ENCODE measurements around the gene C15orf61. TPM values are rescaled to one million over a fixed set of nuclear protein-coding genes. Genes with fewer than 3 reads are reported as not detected.

Gene C15orf61
- 6.7 TPM for polyA plus RNA-seq (2013)

DNA sequence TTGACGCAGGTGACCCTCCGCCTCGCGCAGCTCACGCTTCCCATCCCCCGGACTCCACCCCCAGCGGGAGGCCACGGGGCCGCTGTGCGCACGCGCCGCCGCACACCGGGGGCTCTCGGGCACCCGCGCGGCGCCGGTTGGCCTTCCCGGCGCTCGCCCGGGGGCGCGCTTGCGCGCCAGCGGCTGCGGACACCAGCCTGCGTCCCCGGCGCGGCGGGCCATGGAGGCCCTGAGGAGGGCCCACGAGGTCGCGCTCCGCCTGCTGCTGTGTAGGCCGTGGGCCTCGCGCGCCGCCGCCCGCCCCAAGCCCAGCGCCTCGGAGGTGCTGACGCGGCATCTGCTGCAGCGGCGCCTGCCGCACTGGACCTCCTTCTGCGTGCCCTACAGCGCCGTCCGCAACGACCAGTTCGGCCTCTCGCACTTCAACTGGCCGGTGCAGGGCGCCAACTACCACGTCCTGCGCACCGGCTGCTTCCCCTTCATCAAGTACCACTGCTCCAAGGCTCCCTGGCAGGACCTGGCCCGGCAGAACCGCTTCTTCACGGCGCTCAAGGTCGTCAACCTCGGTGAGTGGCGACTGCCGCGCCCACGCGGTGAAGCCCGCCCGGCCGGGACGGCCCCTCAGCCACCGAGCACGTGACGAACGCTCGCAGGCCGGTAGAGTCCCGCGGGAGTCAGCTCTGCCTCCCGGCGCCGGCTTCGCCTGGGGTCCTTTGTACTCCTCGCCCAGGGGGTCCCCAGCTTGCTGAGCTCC is at the start of gene C15orf61:
C15orf61 (plus strand) TSS at position 103 of the 754 bp plus-strand sequence; CDS start at position 221, 118 bp downstream.
- 0% methylated on average over 87 of the region's 94 CpGs for WGBS (ENCODE audit: insufficient coverage)
- peak within 1 kb of the TSS; percentile 54 to 89 (median 78) for H3K4me3 ChIP-seq (ENCODE audit: control insufficient read depth in 1 of 7, extremely low read depth in 1 of 7, insufficient read depth in 4 of 7, low read depth in 2 of 7, low read length in 6 of 7)
- H3K27ac ChIP-seq (ENCODE audit: insufficient read depth in 1 of 2, low read depth in 1 of 2, low read length in 2 of 2, poor library complexity in 1 of 2, severe bottlenecking in 2 of 2), result peak within 1 kb of the TSS; percentile 69 to 89
- H3K9me3 ChIP-seq (ENCODE audit: control extremely low read depth in 1 of 5, control insufficient read depth in 4 of 5, insufficient read depth in 2 of 5, low read depth in 1 of 5, low read length in 4 of 5), result no peaks in the 10 kb centered on the region
- DNase-seq, result peak; percentile 82 to 91 (median 85)
- no peaks in the 10 kb centered on the region for H3K27me3 ChIP-seq (replicated peaks in 2 of 5; ENCODE audit: control insufficient read depth in 4 of 5, insufficient read depth in 5 of 5, low read length in 4 of 5)
- H3K4me1 ChIP-seq (ENCODE audit: control extremely low read depth in 1 of 4, control insufficient read depth in 4 of 4, insufficient read depth in 4 of 4, low read length in 3 of 4), result peaks cover 16 to 33% (median 26%) of the 10 kb centered on the region in 4 experiments
- peaks cover 0 to 6% (median 3%) of the 10 kb centered on the region in 4 experiments for H3K36me3 ChIP-seq (ENCODE audit: control insufficient read depth in 4 of 4, insufficient read depth in 4 of 4, low read length in 3 of 4)
- ChIA-PET CTCF (interaction anchor here (1.0 to 1.6 kb wide), 2 partner anchors 20 to 311 kb away, joined by 3 read pairs; no protein-coding TSS in a partner anchor), POLR2A (interaction anchor here (0.6 to 0.7 kb wide), 2 partner anchors 18 to 21 kb away, joined by 3 to 4 read pairs; partner anchors contain the start of gene MAP2K5)

DNA sequence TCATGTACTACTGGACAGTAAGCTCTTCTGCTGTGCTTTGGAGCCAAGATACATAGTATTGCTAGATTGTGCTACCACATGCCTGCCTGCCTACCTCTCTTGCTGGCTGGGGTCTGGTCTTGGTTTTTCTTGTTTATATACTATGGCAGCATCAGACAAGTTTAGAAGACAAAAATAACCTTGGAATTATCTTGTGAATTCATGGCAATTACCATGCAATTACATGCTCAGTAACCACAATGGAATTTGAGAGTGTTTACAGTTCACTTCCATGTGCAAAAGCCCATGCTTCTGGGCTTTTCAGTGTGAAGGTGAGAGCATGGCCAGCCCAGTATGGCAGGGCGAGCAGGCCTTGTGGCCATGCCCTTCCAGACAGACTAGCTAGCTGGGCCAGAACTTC is 48.0 kb upstream of the C15orf61 start:
- H3K27me3 ChIP-seq (replicated peaks in 2 of 5; ENCODE audit: control insufficient read depth in 4 of 5, insufficient read depth in 5 of 5, low read length in 4 of 5), result no peaks in the 10 kb centered on the region
- H3K27ac ChIP-seq (ENCODE audit: insufficient read depth in 1 of 2, low read depth in 1 of 2, low read length in 2 of 2, poor library complexity in 1 of 2, severe bottlenecking in 2 of 2), result no peak overlapping the region
- WGBS (ENCODE audit: insufficient coverage), result 100% methylated on average over 1 of the region's 1 CpG
- no peaks in the 10 kb centered on the region for H3K9me3 ChIP-seq (ENCODE audit: control extremely low read depth in 1 of 5, control insufficient read depth in 4 of 5, insufficient read depth in 2 of 5, low read depth in 1 of 5, low read length in 4 of 5)
- ChIA-PET POLR2A (no interaction called here), CTCF (no interaction called here)
- no peak for DNase-seq
- peaks cover 0 to 3% (median 0%) of the 10 kb centered on the region in 4 experiments for H3K36me3 ChIP-seq (ENCODE audit: control insufficient read depth in 4 of 4, insufficient read depth in 4 of 4, low read length in 3 of 4)
- H3K4me3 ChIP-seq (ENCODE audit: control insufficient read depth in 1 of 7, extremely low read depth in 1 of 7, insufficient read depth in 4 of 7, low read depth in 2 of 7, low read length in 6 of 7), result no peak overlapping the region
- no peaks in the 10 kb centered on the region for H3K4me1 ChIP-seq (ENCODE audit: control extremely low read depth in 1 of 4, control insufficient read depth in 4 of 4, insufficient read depth in 4 of 4, low read length in 3 of 4)

DNA sequence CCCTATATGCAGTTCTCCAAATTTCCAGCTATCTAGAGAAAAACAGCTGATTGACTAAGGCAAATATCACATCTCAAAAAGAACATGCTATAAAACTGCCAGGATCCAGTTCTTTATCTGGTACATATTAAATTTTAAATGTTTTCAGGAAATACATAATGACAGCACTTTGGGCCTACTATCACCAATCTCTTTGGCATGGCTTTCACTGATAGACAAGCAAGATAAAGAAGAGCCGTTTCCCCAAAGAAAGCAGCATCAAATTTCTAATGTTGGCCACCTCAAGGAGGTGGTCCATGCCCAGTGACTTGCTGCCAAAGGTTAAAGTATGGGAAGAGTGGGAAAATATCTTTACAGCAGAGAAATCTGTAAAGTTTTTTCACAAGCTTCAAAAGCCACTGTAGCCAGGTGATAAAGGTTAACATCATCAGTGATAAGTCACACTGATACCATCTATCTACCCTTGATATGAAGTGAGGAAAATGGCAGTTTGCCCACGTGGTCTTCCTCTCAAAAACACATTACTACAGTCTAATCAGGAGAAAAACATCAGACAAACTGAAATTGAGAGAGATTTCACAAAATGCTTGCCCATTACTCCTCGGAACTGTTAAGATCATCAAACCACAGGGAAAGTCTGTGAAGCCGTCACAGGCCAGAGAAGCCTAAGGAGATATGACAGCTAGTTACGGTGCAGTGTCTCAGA is 46.4 kb upstream of the C15orf61 start:
- Histone ChIP-seq H3K27me3 (replicated peaks in 2 of 5; ENCODE audit: control insufficient read depth in 4 of 5, insufficient read depth in 5 of 5, low read length in 4 of 5) (no peaks in the 10 kb centered on the region), H3K9me3 (ENCODE audit: control extremely low read depth in 1 of 5, control insufficient read depth in 4 of 5, insufficient read depth in 2 of 5, low read depth in 1 of 5, low read length in 4 of 5) (no peaks in the 10 kb centered on the region), H3K27ac (ENCODE audit: insufficient read depth in 1 of 2, low read depth in 1 of 2, low read length in 2 of 2, poor library complexity in 1 of 2, severe bottlenecking in 2 of 2) (no peak overlapping the region), H3K36me3 (ENCODE audit: control insufficient read depth in 4 of 4, insufficient read depth in 4 of 4, low read length in 3 of 4) (peaks cover 0 to 3% (median 0%) of the 10 kb centered on the region in 4 experiments), H3K4me3 (ENCODE audit: control insufficient read depth in 1 of 7, extremely low read depth in 1 of 7, insufficient read depth in 4 of 7, low read depth in 2 of 7, low read length in 6 of 7) (no peak overlapping the region), H3K4me1 (ENCODE audit: control extremely low read depth in 1 of 4, control insufficient read depth in 4 of 4, insufficient read depth in 4 of 4, low read length in 3 of 4) (no peaks in the 10 kb centered on the region)
- ChIA-PET POLR2A (no interaction called here), CTCF (interaction anchor here (1.1 kb wide), 1 partner anchor 16 kb away, joined by 3 read pairs; no protein-coding TSS in a partner anchor)
- 89% methylated on average over 4 of the region's 5 CpGs for whole genome bisulfite sequencing (ENCODE audit: insufficient coverage)
- no peak for DNase-seq

DNA sequence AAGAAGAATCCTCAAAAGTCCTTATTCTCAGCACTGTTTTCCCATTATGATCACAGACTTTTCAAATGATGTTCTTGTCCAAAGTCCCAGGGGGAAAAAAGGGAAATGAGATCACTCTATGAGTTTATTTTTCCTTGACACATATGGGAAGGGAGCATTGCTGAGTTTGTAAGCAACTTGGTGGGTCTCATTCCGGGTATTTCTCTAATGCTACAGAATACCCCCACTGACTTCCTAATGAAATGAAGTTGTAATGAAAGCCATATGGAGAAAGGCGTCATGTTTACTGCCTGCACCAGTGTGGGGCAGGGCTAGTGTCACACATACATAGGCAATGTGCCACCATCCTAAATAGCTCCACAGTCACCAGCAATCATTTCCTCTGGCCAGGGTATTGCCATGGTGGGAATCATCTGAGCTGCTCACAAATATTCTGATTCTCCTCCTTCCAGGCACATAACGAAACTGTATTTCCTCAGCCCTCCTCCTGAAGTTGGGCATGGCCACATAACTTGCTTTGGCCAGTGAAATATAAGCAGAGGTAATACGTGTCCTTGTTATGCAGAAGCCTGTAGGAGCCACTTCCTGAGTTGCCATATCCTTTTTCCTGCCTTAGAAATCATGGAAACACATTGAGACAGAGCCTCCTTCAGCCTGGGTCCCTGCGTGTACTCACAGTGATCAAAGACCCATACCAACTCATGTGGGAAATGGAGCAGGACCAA is 41.0 kb upstream of the C15orf61 start:
- no peaks in the 10 kb centered on the region for H3K27me3 ChIP-seq (replicated peaks in 2 of 5; ENCODE audit: control insufficient read depth in 4 of 5, insufficient read depth in 5 of 5, low read length in 4 of 5)
- ChIA-PET CTCF (no interaction called here), POLR2A (no interaction called here)
- H3K36me3 ChIP-seq (ENCODE audit: control insufficient read depth in 4 of 4, insufficient read depth in 4 of 4, low read length in 3 of 4), result no peaks in the 10 kb centered on the region
- DNase-seq, result no peak
- H3K4me1 ChIP-seq (ENCODE audit: control extremely low read depth in 1 of 4, control insufficient read depth in 4 of 4, insufficient read depth in 4 of 4, low read length in 3 of 4), result no peaks in the 10 kb centered on the region
- H3K27ac ChIP-seq (ENCODE audit: insufficient read depth in 1 of 2, low read depth in 1 of 2, low read length in 2 of 2, poor library complexity in 1 of 2, severe bottlenecking in 2 of 2), result no peak overlapping the region
- no peaks in the 10 kb centered on the region for H3K9me3 ChIP-seq (ENCODE audit: control extremely low read depth in 1 of 5, control insufficient read depth in 4 of 5, insufficient read depth in 2 of 5, low read depth in 1 of 5, low read length in 4 of 5)
- H3K4me3 ChIP-seq (ENCODE audit: control insufficient read depth in 1 of 7, extremely low read depth in 1 of 7, insufficient read depth in 4 of 7, low read depth in 2 of 7, low read length in 6 of 7), result no peak overlapping the region
- 96% methylated on average over 4 of the region's 5 CpGs for WGBS (ENCODE audit: insufficient coverage)

DNA sequence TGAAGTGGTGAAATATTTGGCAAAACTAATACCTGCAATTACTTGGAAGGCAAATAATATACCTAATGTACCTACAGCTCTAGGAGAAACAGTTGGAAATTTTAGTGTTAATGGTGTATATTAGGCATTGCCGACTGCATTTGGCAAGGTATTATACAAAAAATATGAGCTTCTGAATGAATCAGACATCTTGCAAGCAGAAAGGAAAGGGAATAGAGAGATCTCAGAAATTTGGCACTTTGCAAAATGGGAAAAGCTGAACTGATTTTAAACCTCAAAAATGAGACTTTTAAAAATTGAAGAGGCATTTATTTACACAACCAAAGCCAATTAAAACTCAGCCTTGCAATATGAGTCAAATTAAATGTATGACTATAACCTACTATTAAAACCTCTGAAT is 40.2 kb upstream of the C15orf61 start:
- H3K27me3 ChIP-seq (replicated peaks in 2 of 5; ENCODE audit: control insufficient read depth in 4 of 5, insufficient read depth in 5 of 5, low read length in 4 of 5), result no peaks in the 10 kb centered on the region
- no peaks in the 10 kb centered on the region for H3K9me3 ChIP-seq (ENCODE audit: control extremely low read depth in 1 of 5, control insufficient read depth in 4 of 5, insufficient read depth in 2 of 5, low read depth in 1 of 5, low read length in 4 of 5)
- POLR2A ChIA-PET, result no interaction called here
- H3K36me3 ChIP-seq (ENCODE audit: control insufficient read depth in 4 of 4, insufficient read depth in 4 of 4, low read length in 3 of 4), result no peaks in the 10 kb centered on the region
- H3K4me3 ChIP-seq (ENCODE audit: control insufficient read depth in 1 of 7, extremely low read depth in 1 of 7, insufficient read depth in 4 of 7, low read depth in 2 of 7, low read length in 6 of 7), result no peak overlapping the region
- CTCF ChIA-PET, result interaction anchor here (0.6 kb wide), 1 partner anchor 12 kb away, joined by 3 read pairs; no protein-coding TSS in a partner anchor
- H3K27ac ChIP-seq (ENCODE audit: insufficient read depth in 1 of 2, low read depth in 1 of 2, low read length in 2 of 2, poor library complexity in 1 of 2, severe bottlenecking in 2 of 2), result no peak overlapping the region
- 100% methylated on average over 1 of the region's 1 CpG for WGBS (ENCODE audit: insufficient coverage)
- H3K4me1 ChIP-seq (ENCODE audit: control extremely low read depth in 1 of 4, control insufficient read depth in 4 of 4, insufficient read depth in 4 of 4, low read length in 3 of 4), result no peaks in the 10 kb centered on the region
- no peak for DNase-seq

DNA sequence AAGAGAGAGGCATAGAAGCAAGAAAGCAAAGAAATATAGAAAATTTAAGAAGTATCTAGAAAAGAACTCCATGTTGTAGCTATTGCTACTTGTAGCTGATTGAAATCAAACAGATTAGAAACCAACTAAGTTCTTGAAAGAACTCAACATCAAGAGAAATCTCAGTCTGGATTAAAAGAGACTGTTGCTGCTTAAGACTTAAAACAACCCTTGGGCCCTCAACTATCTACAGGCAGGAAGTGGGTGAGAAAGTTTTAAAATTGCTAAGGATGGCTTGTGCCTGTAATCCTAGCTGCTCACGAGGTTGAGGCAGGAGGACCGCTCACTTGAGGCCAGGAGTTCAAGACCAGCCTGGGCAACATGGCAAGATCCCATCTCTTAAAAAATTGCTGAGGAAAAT is 39.3 kb upstream of the C15orf61 start:
- H3K27me3 ChIP-seq (replicated peaks in 2 of 5; ENCODE audit: control insufficient read depth in 4 of 5, insufficient read depth in 5 of 5, low read length in 4 of 5), result no peaks in the 10 kb centered on the region
- H3K4me1 ChIP-seq (ENCODE audit: control extremely low read depth in 1 of 4, control insufficient read depth in 4 of 4, insufficient read depth in 4 of 4, low read length in 3 of 4), result no peaks in the 10 kb centered on the region
- no peaks in the 10 kb centered on the region for H3K9me3 ChIP-seq (ENCODE audit: control extremely low read depth in 1 of 5, control insufficient read depth in 4 of 5, insufficient read depth in 2 of 5, low read depth in 1 of 5, low read length in 4 of 5)
- no peak for DNase-seq
- POLR2A ChIA-PET, result interaction anchor here (0.6 kb wide), 1 partner anchor 211 kb away, joined by 3 read pairs; no protein-coding TSS in a partner anchor
- no CpG with 5 or more reads among the region's 2 CpGs for WGBS (ENCODE audit: insufficient coverage)
- H3K4me3 ChIP-seq (ENCODE audit: control insufficient read depth in 1 of 7, extremely low read depth in 1 of 7, insufficient read depth in 4 of 7, low read depth in 2 of 7, low read length in 6 of 7), result no peak overlapping the region
- CTCF ChIA-PET, result no interaction called here
- no peak overlapping the region for H3K27ac ChIP-seq (ENCODE audit: insufficient read depth in 1 of 2, low read depth in 1 of 2, low read length in 2 of 2, poor library complexity in 1 of 2, severe bottlenecking in 2 of 2)
- H3K36me3 ChIP-seq (ENCODE audit: control insufficient read depth in 4 of 4, insufficient read depth in 4 of 4, low read length in 3 of 4), result no peaks in the 10 kb centered on the region
